Measurements from ENCODE around the gene PCCA.

The PCCA gene

DNA sequence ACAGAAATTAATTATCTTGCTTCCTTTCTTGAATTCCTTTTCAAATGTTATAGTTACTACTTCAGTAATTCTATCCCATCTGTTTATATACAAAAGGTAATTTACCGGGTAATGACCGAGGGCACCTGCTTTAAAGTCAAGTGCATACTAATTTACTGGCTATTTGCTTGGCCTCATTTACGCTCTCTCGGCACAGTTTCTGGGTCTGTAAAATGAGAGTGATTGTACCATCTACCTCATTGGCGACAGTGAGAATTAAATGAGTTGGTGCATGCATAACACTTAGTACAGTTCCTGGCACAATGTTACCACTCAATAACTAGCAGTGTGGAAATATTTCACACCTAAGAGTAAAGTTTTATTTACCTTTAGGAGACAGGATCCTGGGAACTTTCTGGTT, 388.1 kb downstream of the PCCA start:
- DNase-seq: no peak

DNA sequence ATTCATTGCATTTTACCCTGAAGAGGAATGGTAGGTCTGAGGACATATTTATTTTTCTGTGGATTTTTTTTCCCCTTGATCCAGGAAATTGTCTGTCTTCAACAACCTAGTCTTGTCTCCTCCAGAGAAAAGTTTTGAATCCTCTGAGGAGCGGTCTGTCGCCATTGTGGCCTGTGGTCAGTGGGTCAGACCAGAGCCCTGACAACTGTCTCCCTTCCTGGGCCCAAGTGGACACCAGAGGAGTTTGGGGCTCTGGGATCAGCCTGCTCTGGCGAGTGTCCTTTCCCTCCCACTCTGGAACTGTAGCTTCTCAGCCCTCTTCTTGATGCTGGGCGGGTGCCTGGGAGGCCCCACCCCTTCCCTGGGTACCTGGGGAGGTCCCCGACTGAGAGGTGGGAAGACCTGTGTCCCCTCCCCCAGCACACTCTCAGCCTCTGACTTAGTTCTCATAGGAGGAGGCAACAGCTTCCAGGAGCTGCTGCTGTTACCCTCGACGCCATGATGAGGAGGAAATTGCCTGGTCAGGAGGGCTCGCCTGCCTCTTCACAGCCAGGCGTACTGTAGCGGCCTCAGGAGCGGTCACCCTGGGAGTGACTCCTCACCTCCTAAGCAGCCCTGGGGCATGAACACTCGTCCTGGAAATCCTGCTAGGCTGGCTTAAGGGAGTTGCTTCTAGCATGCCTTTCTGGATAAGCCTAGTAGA, 389.4 kb downstream of the PCCA start:
- no peak for DNase-seq

DNA sequence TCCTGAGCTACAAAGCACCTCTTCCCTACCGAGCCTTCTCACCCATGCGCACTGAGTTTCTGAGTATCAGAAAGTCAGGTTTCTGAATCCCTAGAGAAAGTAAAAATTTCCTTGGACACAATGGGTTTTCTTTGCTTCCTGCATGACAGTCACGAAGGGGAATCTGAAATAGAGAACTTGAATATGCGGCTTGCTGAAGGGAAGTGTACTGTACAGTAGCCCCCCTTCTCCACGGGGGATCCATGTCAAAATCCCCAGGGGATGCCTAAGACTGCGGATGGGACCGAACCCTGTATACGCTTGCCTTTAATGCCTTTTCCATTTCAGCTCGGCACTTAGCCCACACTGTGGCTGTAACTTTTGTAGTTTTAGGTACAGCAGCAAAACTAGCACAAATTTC, 391.8 kb downstream of the PCCA start:
- no peak for DNase-seq

DNA sequence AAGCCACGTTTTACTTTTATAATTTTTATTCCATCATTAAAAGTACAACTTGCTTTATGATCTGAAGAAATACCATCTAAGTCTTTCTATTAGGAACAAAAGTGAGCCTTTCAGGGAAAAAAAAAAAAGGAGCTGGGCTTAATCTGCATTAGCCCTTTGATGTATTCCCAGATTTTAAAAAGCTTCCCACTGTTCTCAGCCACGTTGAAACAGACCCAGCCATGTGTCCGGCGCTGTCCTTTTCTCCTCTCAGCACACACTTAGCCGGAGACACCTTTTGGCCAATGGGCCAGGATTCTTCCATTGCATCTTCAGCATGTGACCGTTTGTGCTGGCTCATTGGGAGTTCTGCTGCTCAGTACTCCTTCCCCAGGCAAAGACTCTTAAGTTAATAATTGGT, 394.2 kb downstream of the PCCA start:
- no peak for DNase-seq

DNA sequence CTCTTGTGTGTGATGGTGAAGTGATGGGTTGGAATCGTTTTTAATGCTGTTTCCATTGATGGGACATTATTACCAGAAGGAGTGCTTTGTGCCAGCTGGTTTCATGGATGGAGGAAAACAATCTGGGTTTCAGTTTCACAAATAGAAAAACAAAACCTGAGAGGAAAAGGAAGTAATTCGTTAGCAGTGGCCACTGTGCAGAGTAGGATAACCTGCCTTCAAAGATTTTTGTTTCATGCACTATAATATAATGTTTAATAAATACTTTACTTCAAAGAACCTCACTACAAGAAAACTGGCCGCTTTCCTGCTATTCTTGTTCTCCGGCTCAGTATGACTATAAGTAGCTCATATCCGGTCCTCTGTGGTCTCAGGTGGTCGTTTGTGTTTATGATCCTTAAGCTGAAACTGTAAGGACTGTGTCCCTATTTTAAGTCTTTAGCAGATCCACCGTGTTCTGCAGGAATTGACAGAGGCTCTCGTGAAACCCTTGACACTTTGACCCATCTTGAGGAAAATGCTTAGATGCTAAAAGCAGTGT, 395.0 kb downstream of the PCCA start:
- no peak for DNase-seq

DNA sequence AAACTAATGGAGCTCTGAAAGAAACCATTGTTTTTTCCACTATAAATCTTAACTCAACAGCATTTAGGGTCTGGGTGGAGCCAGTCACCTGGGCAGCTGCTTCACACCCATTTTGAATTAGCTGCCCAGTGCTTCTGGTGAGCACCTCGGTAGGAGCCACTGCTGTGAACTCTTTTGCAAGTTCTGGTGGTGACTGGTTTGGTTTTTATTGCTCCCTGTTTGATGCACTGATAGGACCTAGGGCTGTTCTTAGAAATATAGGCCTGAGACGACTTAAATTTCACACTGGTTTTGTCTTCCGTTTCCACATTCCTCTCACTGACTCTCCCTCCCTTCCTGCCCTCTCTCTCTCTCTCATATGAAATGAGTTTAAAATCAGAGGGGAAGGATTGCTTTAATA, 395.8 kb downstream of the PCCA start:
- DNase-seq: no peak

DNA sequence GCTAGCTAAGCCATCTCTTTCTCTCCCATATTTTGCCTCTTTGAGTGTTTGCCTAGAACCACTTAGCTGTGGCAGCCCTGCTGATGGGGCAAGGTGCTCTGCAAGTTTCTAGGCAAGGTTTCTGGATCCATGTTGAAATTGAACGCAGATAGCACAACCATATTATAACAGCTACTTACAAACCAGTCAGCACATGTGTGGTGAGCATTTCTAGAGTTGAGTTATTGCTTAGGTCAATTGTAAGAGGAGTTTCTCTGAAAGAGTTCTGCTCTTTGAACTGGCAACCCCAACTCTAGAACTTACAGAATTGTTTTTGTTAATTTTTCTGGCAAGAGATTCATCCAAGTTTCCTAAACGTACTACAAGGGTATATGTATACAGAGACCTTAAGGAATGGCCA, 396.4 kb downstream of the PCCA start:
- DNase-seq: no peak

DNA sequence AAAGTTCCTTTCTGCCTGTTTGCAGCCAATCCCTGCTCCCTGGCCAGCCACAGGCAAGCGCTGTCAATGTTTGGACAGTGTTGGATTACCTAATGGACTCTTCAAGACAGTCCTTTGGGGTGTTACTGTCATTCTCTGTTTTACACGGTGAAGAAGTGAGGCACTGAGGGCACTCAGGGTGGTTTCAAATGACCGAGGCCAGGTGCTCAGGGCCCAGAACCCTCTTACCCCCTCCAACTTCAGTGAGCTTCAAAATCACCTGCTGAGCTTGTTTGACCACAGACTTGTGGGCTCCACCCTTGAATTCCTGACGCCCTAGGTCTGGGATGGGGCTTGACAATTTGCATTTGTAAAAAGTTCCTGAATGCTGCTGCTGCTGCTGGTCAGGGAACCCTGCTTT, 401.8 kb downstream of the PCCA start:
- no peak for DNase-seq

DNA sequence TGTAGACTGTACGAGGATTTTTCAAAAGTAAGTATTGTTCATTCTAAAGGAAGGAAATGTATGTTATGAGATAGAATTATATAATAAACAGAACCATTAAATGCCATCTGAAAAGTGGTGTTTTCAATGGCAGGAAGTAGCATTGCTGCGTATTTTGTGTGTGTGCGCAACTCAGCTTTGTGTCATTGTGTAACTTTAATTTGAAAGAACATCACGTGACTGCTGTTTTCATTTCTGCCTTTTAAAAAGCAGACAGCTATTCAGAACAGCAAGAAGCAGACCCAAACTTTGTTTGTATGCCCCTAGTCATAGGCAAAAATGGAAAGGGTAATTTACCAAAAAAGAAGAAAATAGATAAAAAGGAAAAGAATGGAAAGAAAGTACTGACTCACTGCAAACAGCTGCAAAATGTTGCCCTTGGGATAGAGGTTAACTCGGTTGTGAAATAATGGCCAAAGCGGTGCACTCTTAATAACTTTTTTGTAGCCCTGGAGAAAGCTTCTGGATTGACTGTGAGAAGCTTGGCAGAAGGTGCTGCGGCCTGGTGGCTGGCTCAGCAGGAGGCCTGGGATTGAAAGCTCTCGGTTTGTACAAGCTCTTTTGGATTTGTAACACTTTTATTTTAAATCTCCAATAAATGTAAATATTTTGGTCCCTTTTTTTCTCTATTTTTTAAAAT, 402.4 kb downstream of the PCCA start:
- no peak for DNase-seq

DNA sequence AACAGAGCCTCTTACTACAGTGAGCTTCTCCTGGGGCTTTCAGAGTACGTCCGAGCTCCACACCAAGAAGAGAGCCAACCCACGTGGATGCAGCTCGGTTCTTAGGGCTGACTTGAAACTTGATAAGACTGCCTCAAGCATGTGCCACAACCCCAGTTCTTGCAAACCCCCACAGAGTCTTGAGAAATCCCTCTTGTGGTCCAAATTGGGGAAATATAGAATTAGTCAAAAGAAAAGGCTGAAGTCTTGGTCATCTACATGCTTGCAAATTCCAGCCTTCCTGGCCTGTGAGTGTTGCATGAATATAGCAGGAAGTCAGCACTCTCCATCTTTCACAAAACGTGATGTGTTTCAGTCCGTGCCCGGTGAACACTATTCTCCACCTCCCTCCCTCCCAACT, 404.5 kb downstream of the PCCA start:
- DNase-seq: no peak

DNA sequence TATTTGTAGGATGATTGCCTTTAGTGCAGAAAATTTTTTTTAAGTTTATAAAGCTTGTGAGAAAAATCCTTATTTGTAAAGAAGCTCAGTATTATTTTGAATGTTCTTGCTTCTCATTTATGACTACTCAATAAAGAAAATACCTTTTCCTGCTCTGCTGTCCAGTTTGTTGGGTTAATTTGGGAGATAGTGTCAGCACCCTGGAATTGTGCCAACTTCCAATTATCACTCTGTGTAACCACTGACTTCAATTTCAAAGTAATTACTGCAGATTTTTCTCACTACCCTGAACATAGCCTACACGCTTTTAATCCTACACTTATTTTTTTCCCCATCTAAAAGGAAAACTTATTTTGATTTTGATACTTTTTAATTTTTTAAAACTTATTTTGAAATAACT, 406.6 kb downstream of the PCCA start:
- DNase-seq: no peak

DNA sequence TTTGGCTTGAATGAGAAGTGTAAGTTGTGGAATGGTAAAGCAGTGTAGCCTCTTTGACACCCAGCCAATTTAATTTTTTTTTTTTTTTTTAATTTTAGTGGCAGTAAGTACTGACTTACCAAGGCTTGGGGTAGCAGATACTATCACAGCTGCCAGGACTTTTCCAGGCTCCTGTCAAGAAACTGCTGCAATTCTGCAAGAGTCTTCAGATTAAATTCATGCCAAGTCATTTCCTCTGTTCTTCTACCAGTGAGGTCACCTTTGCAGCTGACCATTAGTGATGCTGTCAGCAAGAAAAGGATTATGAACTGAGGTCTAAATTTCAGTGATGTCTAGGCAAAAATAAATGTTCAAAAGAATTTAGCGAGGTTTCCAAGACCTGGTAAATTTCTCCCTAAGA, 408.5 kb downstream of the PCCA start:
- DNase-seq: no peak

DNA sequence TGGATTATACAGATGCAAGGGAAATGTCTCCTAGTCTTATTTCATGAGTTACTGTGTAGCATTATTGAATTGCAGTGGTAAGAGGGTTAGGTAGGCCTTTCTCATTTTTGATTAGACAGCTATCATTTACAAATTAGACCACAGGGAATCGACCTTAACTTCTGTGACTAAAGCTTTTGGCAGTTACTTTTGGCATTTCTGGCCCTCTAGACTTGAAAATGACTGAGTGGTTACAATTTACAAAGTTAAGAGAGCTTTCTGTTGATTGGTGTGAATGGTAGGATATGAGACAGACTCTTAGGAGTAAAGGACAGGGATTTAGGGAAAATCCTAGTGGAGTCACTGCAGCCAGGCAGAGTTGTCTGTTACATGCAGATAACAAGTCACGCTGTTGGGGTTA, 413.6 kb downstream of the PCCA start:
- DNase-seq: no peak

DNA sequence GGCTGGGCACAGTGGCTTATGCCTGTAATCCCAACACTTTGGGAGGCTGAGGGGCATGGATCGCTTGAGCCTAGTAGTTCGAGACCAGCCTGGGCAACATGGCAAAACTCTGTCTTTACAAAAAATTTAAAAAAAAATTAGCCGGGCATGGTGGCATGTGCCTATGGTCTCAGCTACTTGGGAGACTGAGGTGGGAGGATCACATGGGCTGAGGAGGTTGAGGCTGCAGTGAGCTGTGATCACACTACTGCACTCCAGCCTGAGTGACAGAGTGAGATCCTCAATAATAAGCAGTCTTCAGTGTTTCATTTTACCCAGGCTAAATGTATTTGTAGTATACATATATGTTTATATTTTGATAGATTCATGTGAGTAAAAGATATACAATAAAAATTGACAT, 414.7 kb downstream of the PCCA start:
- no peak for DNase-seq

DNA sequence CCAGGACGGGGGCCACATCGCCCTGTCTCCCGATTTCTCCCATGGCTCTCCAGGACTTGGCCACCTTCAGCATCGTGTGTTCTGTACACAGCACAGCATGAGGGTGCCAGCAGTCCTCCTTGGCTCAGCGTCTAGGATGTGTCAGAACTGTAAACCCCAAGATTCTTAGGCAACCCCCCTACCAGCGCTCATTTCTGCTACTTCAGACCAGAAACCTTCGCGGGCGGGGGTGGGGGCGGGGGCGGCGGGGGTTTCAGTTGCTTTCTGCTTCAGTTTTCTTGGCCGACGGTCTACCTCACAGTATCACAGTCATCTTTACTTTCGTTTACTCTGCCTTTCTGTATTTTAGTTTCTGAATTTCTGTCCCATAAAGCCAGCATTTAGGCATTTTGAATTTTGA, 417.3 kb downstream of the PCCA start:
- DNase-seq: no peak

DNA sequence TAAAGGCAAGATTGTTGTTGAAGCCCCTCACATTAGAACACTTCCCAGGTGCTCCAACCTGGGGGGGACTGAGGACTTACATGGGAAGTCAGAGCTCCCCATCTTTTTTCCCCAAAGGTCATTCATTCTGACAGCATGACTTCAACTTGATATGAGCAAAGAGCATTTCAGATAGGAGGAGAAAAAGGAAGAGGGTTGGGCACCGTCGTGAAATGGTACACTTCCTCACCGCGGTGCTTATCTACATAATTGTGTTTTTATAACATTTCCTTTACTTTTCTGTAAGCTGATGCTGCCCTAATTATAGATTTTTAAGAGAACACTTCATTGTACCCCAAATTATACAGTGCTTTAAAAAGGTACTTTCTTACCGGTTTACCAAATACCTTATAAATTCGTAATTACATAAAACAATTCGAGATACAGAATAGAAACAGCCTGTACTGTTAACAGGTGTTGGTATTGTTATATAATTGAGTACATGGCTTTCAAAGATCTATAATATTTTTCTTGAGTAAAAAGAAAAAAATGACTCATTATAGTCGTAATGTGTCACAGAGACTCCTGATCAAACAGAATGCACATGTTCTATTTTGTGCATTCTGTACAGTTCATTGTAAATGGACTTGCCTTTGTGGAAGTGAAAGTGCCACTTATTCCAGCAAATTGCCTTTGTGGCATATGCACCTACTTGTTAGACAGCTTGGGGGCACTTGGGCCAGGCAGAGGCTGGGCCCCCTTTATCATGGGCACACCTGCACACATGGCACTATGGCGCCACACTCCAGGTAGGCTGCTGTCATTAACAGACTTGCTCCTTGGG, 417.9 kb downstream of the PCCA start:
- no peak for DNase-seq

DNA sequence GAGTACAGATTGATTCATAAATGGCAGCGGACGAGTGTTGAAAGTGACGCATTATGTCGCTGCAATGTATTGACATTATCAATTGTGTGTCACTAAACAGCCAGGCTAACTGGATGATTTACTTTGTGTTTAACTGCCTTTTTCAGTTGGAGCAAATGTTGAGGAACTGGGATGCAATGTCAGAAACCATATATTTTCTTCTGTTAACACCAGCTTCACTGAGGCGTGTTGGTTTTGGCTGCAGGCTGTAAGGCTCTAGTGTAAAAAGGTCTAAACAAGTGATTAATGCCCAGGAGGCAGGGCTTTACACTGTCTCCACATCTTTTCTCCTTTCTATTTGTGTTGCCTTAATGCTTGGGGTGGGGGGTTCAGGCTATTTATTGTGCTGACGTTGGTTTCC, 419.6 kb downstream of the PCCA start:
- no peak for DNase-seq

DNA sequence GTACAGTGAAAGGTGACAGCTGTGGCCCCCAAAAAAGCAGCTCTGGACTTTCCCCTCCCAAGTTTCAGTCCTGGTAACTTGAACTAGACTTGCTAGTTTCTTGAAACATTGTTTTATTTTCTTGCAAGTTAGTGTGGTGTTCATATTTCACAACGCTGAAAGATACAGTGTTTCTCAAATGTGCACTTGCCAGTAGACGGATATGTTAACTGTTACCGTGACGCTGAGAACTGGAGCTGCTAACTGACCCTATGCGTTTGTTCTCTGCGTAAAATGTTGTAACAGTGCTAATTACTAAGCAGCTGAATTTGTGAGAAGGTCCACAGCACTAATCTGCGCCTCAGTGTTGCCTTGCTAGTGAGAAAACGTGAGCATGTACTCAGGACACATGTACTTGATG, 420.1 kb downstream of the PCCA start:
- DNase-seq: no peak

DNA sequence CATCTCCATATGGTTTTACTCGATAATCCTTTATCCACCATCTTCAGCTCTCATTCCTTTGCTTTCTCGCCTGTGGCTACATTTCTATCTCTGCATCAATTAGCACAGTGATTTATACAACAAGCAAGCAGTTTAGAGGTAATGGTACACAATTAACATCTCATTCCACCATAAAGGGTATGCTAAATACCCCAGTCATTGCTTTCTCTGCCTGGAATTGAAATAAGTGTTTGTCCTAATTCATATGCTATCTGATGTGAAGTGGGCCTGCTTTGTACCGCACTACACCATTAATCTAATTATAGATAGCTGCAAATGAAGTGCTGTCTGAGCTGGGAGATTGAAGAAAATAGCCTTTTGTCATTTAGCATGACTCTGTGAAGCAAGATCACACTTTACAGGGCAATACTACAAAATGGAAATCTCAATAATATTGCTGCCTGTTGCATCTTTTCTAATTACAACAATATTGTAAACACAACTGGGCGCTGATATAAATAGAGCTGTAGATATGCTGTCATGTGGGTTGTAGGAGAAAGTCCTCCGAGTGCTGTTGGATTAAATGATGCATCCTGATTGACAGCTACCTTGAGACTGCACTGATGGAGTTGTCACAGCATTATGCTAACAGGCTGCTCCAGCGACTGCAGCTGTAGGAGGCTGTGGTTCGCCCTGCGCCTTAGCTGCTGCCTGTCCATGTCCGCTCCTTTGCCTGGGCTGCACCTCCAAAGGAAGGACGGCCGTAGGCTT, 421.5 kb downstream of the PCCA start:
- DNase-seq: no peak

DNA sequence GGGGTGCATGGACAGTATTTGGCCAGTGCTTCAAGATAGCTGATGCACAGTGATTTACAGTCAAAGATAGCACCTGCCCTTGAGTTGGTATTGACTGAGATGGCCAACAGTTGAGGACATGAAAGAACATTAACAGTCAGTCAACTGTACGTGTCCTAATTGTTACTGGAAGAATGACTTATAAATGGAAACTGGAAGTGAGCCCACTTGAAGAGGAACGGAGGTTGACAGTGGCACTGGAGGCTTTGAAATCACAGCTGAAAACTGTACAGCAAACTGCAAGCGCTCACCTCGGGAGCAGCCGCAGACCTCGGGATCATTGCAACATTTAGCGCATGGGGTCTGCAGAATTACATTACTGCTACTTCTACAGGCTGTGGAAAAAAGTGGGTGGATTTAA, 422.6 kb downstream of the PCCA start:
- no peak for DNase-seq

DNA sequence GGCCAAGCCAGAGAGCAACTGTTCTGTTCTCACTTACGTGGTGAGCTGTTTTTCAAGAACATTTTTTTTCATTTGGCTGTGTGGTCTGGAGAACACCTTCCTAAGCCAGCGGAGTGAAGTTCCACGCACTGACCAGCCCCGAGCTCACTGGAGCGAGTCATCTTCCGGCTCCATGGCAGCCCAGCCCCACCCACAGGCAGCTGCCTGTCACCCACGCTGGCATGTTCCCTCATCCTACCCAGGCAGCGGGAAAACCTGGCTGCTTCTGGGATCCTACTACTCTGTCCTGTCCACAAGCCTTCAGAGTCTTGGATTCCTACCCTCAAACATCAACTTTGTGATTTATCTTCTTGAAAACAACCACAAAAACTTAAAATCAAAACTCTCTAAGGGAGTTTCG, 423.5 kb downstream of the PCCA start:
- no peak for DNase-seq

DNA sequence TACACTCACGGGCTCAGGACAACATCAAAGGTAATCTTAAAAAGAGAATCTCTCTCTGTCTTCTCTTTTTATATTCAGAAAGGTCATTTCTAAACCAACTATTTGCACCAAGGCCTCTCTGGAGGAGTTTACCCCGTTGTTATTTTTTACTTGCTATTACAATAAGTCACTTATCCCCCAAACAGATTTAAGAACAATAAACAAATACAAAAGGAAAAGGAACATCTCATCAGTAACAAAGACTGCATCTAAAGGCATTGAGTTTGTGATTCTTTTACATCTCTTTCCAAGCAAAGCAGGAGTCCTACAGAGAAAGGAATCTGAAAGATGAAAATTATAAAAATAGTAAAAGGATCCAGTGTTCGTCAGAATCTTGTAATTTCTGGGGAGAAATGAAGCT, 424.3 kb downstream of the PCCA start:
- no peak for DNase-seq

DNA sequence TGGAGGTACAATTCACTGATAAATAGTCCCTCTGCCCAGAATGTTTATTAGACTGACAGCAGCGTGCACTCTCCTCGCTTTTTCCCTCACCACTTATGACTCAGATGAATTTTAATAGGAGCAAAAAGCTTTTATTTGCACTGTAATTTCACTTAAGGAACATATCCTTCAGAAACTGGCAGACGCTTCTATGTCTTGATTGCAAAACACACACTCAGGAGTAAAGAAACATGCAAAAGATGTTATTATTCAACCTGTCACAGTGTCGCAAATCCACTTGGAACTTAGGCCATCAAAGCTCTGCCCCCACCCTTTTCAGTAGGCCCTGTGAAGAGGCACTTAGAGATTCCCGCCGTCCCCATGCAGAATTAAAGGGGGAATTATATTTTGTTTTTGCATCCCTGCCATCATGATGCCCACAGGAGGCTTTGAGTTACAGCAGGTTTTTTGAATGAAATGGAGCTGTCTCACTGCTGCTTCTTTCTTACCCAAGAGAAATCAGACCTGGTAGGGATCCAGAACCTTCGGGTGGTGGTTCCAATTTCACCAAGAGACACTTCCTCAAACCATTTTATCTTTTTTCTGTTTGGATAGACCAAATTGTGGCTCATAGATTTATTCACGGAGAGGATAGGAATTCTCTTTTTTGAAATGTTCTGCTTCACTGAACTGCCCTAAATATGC, 425.2 kb downstream of the PCCA start:
- no peak for DNase-seq
